HG03378 (cell line): ENCODE results near the gene BACH1.

Source experiments
- ATAC-seq: cut with Tn5 transposase; IDR thresholded peaks from one replicate; pipeline ENCODE4 v1.9.1; 2021; ENCODE audit warnings: mild to moderate bottlenecking, moderate library complexity; ENCODE audit not compliant: unreplicated experiment

Gene BACH1

GRCh38 chr21:29374481-29374880 is 75.8 kb downstream of the BACH1 start:
- ATAC-seq = no peak

- peak; percentile 77 for ATAC-seq
Measured at GRCh38 chr21:29376556-29376955, 77.8 kb downstream of the BACH1 start.

GRCh38 chr21:29377266-29377665 is 78.5 kb downstream of the BACH1 start:
- no peak for ATAC-seq

DNA sequence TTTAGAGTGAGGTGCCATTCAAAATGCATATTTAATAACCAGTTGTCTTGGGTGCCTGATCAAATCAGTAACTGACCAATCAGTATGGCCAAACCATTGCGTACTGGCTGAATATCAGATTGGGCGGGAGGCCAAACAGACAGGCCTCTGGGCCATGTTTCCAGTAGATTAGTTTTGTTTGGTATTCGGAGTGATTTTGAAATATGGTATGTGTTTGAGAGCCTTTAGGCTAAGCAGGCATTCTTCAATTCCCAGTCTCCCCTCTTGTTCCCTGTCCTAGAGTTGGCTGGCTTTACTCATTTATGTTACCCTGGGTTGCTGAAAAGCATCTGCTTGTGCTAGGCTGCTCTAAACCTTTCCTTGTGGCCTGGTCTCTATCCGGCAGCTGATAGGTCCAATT is 80.1 kb downstream of the BACH1 start:
- ATAC-seq = no peak

DNA sequence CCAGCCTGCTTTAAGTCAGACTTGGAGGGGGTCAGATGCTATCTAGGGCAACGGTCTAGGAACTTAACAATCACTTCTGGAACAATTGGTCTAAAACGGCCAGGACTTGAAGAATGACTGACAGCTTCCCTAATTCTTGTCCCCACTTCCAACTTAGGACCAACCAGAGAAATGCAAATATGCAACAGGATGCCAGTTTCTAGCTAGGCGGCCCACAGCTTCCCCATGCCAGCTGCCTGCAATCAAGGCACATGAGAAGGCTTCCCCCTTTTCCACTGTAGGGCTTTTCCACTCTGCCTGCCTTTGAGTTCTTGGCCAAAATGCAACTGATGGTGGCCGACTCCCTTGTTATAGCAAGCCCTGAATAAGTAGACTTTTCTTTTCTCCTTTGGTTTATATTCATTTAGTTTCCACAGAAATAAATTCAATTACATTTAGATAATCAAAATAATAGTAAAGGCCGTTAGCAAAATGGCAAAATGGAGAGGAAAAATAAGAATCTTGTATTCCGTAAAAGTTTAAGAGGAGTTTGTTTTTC is 80.9 kb downstream of the BACH1 start:
- no peak for ATAC-seq

DNA sequence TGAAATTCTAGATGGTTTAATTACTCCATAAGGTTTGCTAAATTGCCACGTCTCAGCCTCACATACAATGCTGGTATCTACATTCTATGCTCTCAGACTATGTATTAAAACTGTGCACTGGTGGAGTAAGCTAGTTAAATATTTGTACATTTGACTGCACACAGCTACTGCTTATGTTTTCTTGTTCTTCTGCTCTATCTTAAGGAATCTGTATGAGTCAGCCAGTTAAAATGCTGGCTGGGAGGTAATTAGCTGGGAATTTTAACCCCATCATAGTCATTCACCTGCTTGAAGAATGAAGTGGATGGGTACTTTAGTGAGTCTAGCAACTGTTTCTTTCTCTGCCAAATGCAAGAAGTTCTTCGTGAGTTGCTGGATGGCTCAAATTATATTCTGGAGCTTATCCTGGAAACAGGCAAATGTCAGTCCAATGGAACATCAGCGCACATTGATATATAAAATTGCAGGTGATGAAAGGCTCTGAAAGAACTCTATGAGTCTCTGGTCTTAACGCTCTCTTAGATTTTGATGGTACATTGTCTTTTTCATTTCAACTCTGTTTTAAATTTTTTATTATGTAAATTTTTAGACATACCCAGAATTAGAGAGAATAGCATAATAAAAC is 83.4 kb downstream of the BACH1 start:
- no peak for ATAC-seq

DNA sequence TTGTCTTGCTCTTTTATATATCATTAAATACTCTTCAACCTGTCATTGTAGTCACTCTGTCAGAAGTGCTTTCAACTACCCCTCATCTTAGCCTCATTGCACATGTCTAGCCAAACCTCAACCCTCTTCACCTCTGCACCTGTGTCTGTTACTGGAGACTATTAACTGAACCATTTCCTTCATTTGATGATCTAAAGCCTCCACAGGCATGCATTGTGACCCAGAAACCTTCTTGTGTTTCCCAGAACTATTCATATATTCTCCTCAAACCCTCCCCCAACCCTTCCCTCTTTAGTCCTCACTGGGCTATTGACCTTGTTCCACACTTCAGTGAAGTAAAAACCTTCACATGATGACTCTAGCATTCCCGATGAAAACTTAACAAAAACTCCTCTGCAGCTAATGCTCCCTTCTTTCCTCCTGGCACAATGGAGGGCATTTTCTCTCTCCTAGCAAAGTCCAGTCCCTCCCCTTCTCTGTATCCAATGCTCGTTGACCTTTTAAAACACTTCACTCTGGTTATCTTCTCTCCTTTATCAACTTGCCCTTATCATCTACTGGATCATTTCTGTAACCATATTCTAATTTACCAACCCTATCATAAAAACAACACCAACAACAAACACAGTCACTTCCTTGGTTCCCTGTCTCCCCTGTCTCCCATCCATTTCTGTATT is 86.1 kb downstream of the BACH1 start:
- ATAC-seq = no peak

- no peak for ATAC-seq
Measured at GRCh38 chr21:29385934-29386520, 87.3 kb downstream of the BACH1 start.

DNA sequence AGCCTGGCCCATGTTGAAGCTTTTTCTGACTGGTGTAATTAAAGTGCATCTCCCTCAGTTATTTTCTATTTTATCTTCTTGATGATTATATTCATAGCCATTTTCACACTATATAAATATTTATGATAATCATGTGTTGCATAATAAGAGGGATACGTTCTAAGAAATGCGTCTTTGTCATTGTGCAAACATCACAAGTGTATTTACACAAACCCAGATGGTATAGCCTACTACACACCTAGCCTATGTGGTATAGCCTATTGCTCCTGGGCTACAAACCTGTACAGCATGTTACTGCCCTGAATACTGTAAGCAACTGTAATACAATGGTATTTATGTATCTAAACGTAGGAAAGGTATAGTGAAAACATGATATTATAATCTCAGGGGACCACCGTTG is 88.1 kb downstream of the BACH1 start:
- no peak for ATAC-seq

GRCh38 chr21:29387598-29387997 is 88.9 kb downstream of the BACH1 start:
- ATAC-seq = no peak

DNA sequence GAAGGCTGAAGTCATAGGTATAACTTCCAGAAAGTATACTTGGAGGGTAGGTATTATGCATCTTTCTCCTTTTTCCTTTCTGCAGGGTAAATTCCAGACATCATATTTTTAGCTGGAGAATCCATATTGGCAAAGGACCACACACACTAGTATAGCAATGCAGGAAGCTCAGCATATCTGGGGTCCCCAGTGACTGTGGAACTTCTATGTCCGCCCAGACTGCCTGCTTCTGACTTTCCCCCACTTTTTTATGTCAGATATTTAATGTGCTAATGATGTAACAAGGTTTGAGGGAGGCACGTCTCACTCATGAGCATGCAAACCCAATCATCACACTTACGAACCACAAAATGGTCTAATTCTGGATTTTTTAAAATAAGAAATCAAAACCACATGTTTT is 90.4 kb downstream of the BACH1 start:
- no peak for ATAC-seq

DNA sequence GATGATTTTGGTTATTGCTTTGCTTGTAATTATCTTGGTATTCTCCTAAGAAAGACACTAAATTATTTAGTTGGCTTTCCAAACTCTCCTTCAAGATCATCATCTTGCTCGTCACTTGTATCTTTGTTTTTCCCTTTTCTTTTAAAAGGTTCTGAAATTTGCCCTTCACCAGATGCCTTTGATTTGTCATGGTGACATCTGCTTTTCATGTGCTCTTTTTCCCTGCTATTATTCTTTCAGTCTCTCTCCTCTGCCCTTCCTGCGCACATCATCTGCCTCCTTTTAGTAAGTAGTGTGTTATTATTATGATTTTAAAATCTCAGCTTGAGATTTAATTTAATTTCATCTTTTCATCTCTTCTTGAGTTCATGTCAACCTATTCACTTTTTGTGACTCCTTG is 92.1 kb downstream of the BACH1 start:
- no peak for ATAC-seq

GRCh38 chr21:29394051-29394450 is 95.3 kb downstream of the BACH1 start:
- no peak for ATAC-seq
